KMS-11 (cell line): ENCODE results near the gene KIF26B.

Source experiments
- H2AFZ ChIP-seq: fragments of 200-600 bp; sonication (generic); 2 replicates; pipeline ENCODE4 v1.6.1; 2016; ENCODE audit warnings: antibody characterized with exemption, mixed run types, low read depth
- H3K27ac ChIP-seq: fragments of 200-600 bp; sonication (generic); 2 replicates; pipeline ENCODE4 v1.6.1; 2016; ENCODE audit warnings: mild to moderate bottlenecking, mixed run types
- H3K27me3 ChIP-seq: fragments of 200-600 bp; sonication (generic); 2 replicates; pipeline ENCODE4 v1.6.1; 2017; ENCODE audit warnings: mild to moderate bottlenecking, low read depth, mixed run types, moderate library complexity; ENCODE audit not compliant: insufficient read depth
- H3K36me3 ChIP-seq: fragments of 200-600 bp; sonication (generic); 2 replicates; pipeline ENCODE4 v1.6.1; 2017; ENCODE audit warnings: mild to moderate bottlenecking, mixed run types; ENCODE audit not compliant: insufficient read depth
- H3K4me1 ChIP-seq: fragments of 200-600 bp; sonication (generic); 2 replicates; pipeline ENCODE4 v1.6.1; 2016; ENCODE audit warnings: mild to moderate bottlenecking, low read depth, mixed run types; ENCODE audit not compliant: poor library complexity, severe bottlenecking
- H3K4me2 ChIP-seq: fragments of 200-600 bp; sonication (generic); 2 replicates; pipeline ENCODE4 v1.7.0; 2016; ENCODE audit warnings: mild to moderate bottlenecking, mixed run types
- H3K4me3 ChIP-seq: fragments of 200-600 bp; sonication (generic); IDR thresholded peaks from 2 replicates; pipeline ENCODE4 v1.6.1; 2017; ENCODE audit warnings: low read depth, low read length, mixed read lengths; ENCODE audit not compliant: insufficient read depth
- H3K79me2 ChIP-seq: fragments of 200-600 bp; sonication (generic); 2 replicates; pipeline ENCODE4 v1.6.1; 2016; ENCODE audit warnings: low read depth, mixed run types; ENCODE audit not compliant: insufficient read depth
- H3K9ac ChIP-seq: fragments of 200-600 bp; sonication (generic); 2 replicates; pipeline ENCODE4 v1.6.1; 2016; ENCODE audit warnings: mild to moderate bottlenecking, mixed run types
- H4K20me1 ChIP-seq: fragments of 200-600 bp; sonication (generic); 2 replicates; pipeline ENCODE4 v1.6.1; 2016; ENCODE audit warnings: mild to moderate bottlenecking, mixed run types; ENCODE audit not compliant: insufficient read depth
- CTCF ChIP-seq: fragments of 200-600 bp; sonication (generic); conservative IDR thresholded peaks from 2 replicates; pipeline ENCODE4 v1.6.1; 2017; ENCODE audit warnings: low read depth, mild to moderate bottlenecking, antibody characterized with exemption, low read length, moderate library complexity, mixed read lengths

KIF26B gene

GRCh38 chr1:245278846-245279245 is 124.1 kb downstream of the KIF26B start:
- Histone ChIP-seq H3K79me2 (no peaks in the 10 kb centered on the region), H3K4me1 (no peaks in the 10 kb centered on the region), H3K27me3 (no peaks in the 10 kb centered on the region), H3K9ac (no peak overlapping the region), H3K27ac (no peak overlapping the region), H3K4me2 (no peak overlapping the region), H3K4me3 (no peak overlapping the region), H2AFZ (no peak overlapping the region), H4K20me1 (no peaks in the 10 kb centered on the region), H3K36me3 (no peaks in the 10 kb centered on the region)
- TF ChIP-seq CTCF: no peak

- H3K79me2 ChIP-seq: no peaks in the 10 kb centered on the region
- H2AFZ ChIP-seq: no peak overlapping the region
- H3K4me1 ChIP-seq: no peaks in the 10 kb centered on the region
- H3K4me3 ChIP-seq: no peak overlapping the region
- TF ChIP-seq CTCF: no peak
- no peak overlapping the region for H3K9ac ChIP-seq
- H3K27me3 ChIP-seq: no peaks in the 10 kb centered on the region
- no peak overlapping the region for H3K27ac ChIP-seq
- no peaks in the 10 kb centered on the region for H3K36me3 ChIP-seq
- H3K4me2 ChIP-seq: no peak overlapping the region
- H4K20me1 ChIP-seq: no peaks in the 10 kb centered on the region
Measured at GRCh38 chr1:245279346-245279745, 124.6 kb downstream of the KIF26B start.

GRCh38 chr1:245283001-245283400 is 128.2 kb downstream of the KIF26B start:
- Histone ChIP-seq H3K27me3 (no peaks in the 10 kb centered on the region), H3K36me3 (no peaks in the 10 kb centered on the region), H3K27ac (no peak overlapping the region), H3K4me2 (no peak overlapping the region), H3K4me1 (no peaks in the 10 kb centered on the region), H3K9ac (no peak overlapping the region), H3K4me3 (no peak overlapping the region), H2AFZ (no peak overlapping the region), H4K20me1 (no peaks in the 10 kb centered on the region), H3K79me2 (no peaks in the 10 kb centered on the region)
- no peak for TF ChIP-seq CTCF

GRCh38 chr1:245285168-245285567 is 130.4 kb downstream of the KIF26B start:
- H3K4me1 ChIP-seq: no peaks in the 10 kb centered on the region
- H3K4me3 ChIP-seq: no peak overlapping the region
- no peaks in the 10 kb centered on the region for H3K27me3 ChIP-seq
- H3K4me2 ChIP-seq: no peak overlapping the region
- no peaks in the 10 kb centered on the region for H3K36me3 ChIP-seq
- H2AFZ ChIP-seq: no peak overlapping the region
- H3K27ac ChIP-seq: no peak overlapping the region
- no peak overlapping the region for H3K9ac ChIP-seq
- TF ChIP-seq CTCF: no peak
- no peaks in the 10 kb centered on the region for H3K79me2 ChIP-seq
- H4K20me1 ChIP-seq: no peaks in the 10 kb centered on the region
